Peyer's patch (tissue), 4 donors: ENCODE results near the gene SIGLEC1. TPM values are rescaled to one million over a fixed set of nuclear protein-coding genes. Genes with fewer than 3 reads are reported as not detected.

Source experiments
- DNase-seq, 3 donors: peaks; one replicate each; pipeline ENCODE4 v3.0.0-alpha.2; 2017 to 2019
- H3K27ac ChIP-seq, 4 donors: fragments of 200-600 bp; sonication (generic); one replicate each; pipeline ENCODE4 v1.5.1; 2016 to 2019
- H3K27me3 ChIP-seq, 2 donors: fragments of 200-600 bp; sonication (generic); one replicate each; pipeline ENCODE4 v1.5.1; 2019
- H3K36me3 ChIP-seq, 3 donors: fragments of 200-600 bp; sonication (generic); one replicate each; pipeline ENCODE4 v1.5.1; 2016 to 2019
- H3K4me1 ChIP-seq, 4 donors: fragments of 200-600 bp; sonication (generic); one replicate each; pipeline ENCODE4 v1.5.1; 2016 to 2019
- H3K4me3 ChIP-seq, 4 donors: fragments of 200-600 bp; sonication (generic); 1 replicate in 3 of 4; 2 replicates in 1 of 4; pipeline ENCODE4 v1.5.1; 2016 to 2019; ENCODE audit warnings: mild to moderate bottlenecking in 1 of 4
- H3K9me3 ChIP-seq, 4 donors: fragments of 200-600 bp; sonication (generic); one replicate each; pipeline ENCODE4 v1.5.1; 2016 to 2019; ENCODE audit warnings: mild to moderate bottlenecking in 1 of 4
- POLR2A ChIP-seq, 2 donors: fragments of 450-650 bp; IDR thresholded peaks; one replicate each; pipeline ENCODE4 v1.5.1; 2017; ENCODE audit warnings: antibody characterized with exemption in 2 of 2, mild to moderate bottlenecking in 2 of 2, moderate library complexity in 2 of 2
- total RNA-seq, 4 donors: library from RNA; depleted of rRNA; stranded (reverse); fragments of >200 nt; gene quantifications; one replicate each; pipeline ENCODE4 v1.1.0, GENCODE V29; 2016
- TF ChIP-seq, protein P1 (sequence below), 6 experiments: fragments of 450-650 bp in 4 of 6; fragments of 200-600 bp in 2 of 6; sonication (generic) in 1 of 6; IDR thresholded peaks; one replicate each; pipeline ENCODE4 v1.5.1; 2017 to 2019; ENCODE audit warnings: antibody characterized with exemption in 6 of 6, mild to moderate bottlenecking in 3 of 6, moderate library complexity in 1 of 6

Gene SIGLEC1
- 10 to 100 TPM in 2 of 4 donors, 1 to 10 TPM in 2; 2.3 to 10.7 (median 7.8) TPM for total RNA-seq

DNA sequence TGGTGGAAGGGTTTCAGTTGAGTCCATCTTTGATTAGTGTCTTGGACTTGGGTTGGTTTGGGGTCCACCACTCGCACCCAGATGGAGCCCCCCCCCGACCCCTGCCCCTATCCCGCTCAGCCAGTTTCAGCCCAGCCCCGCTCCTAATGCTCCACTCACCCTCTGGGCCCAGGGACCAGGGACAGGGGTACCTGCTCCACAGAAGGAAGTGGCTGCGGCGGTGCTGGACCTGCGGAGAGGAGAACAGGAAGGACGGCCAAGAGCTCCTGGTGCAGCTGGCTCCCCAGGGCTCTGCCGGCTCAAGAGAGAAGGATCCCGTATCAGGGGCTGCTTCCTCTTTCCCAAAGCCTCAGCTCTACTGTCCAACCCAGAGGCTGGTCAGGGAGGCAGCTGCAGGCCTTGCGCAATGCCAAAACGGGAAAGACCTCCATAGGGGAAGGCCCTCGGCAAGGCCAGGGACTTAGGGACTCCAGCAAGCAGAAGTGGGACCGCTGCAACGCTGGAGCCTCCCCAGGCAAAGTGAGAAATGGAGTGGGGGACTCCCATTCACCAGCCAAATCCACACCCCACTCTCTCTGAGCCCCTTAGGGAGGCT is at the start of gene SIGLEC1:
Gene SIGLEC1, minus strand, starts transcription at position 322 of the 595 bp plus-strand sequence. CDS start 5,472 bp downstream, outside the sequence.
- no peak within 1 kb of the TSS for H3K27ac ChIP-seq
- DNase-seq = peak in 1 of 3 donors; percentile 70
- no peak for TF ChIP-seq POLR2A (IDR thresholded peaks at IDR 0.05)
- TF ChIP-seq, protein P1, sequence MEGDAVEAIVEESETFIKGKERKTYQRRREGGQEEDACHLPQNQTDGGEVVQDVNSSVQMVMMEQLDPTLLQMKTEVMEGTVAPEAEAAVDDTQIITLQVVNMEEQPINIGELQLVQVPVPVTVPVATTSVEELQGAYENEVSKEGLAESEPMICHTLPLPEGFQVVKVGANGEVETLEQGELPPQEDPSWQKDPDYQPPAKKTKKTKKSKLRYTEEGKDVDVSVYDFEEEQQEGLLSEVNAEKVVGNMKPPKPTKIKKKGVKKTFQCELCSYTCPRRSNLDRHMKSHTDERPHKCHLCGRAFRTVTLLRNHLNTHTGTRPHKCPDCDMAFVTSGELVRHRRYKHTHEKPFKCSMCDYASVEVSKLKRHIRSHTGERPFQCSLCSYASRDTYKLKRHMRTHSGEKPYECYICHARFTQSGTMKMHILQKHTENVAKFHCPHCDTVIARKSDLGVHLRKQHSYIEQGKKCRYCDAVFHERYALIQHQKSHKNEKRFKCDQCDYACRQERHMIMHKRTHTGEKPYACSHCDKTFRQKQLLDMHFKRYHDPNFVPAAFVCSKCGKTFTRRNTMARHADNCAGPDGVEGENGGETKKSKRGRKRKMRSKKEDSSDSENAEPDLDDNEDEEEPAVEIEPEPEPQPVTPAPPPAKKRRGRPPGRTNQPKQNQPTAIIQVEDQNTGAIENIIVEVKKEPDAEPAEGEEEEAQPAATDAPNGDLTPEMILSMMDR (IDR thresholded peaks at IDR 0.05) = no peak
- peak within 1 kb of the TSS in 1 of 4 donors; percentile 11 for H3K4me3 ChIP-seq
- H3K4me1 ChIP-seq = no peaks in the 10 kb centered on the region
- H3K9me3 ChIP-seq = no peaks in the 10 kb centered on the region
- H3K27me3 ChIP-seq = no peaks in the 10 kb centered on the region
- no peaks in the 10 kb centered on the region for H3K36me3 ChIP-seq

DNA sequence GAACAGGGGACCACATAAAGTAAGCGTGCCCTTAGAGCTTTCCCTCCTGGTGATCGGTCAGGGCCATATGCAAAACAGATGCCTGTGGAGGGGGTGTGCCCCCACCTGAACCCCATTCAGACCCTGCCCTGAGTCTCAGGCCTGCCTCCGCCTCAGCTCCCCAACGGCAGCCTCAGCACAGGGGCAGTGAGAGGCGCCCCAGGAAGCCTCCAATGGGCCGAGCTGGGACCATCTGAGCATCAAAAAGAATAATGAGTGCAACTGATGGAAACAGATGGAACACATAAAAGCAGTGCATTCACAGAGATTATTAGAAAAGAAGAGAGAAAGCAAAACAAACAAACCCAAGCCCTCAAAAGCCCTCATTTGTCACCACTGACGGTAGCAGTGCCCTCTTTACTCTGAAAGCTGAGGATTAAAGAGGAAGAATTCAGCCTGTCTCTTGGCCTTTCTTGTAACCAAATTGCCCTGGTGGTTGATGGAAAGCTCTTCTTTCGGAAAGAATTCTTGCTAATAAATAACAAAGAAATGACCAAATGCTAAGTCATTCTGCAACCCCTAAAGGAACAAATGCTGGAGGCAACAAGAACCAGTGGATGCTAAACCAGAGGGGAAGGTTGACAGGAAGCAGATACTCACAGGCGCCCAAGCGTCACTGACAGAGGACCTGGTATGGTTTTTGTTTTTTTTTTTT is 48.4 kb upstream of the SIGLEC1 start:
- Histone ChIP-seq H3K9me3 (no peaks in the 10 kb centered on the region), H3K36me3 (peaks cover 0 to 5% (median 0%) of the 10 kb centered on the region in 3 donors), H3K4me1 (peaks cover 0 to 11% (median 0%) of the 10 kb centered on the region in 4 donors), H3K27ac (no peak overlapping the region), H3K4me3 (no peak overlapping the region), H3K27me3 (no peaks in the 10 kb centered on the region)
- TF ChIP-seq, protein P1 (IDR thresholded peaks at IDR 0.05) = no peak
- TF ChIP-seq POLR2A (IDR thresholded peaks at IDR 0.05) = no peak
- DNase-seq = no peak

DNA sequence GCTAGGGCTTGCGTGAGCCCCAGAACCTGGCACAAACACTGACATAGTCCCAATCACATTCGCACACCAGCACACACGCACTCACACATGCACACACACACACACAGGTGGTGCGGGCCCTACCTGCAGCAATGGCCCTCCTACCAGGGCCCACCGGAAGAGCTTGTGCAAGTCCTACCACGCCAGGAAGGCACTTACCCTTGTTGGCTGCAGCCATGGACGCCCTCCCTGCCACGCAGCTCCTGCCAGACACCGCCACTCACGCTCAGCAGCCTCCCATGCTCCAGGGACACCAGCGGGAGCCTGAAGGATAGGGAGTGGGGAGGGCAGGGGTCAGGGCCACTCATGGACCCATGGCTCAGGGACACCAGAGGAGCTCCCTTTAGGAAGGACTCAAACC is 47.5 kb upstream of the SIGLEC1 start:
- Histone ChIP-seq H3K9me3 (no peaks in the 10 kb centered on the region), H3K4me1 (peaks cover 0 to 8% (median 0%) of the 10 kb centered on the region in 4 donors), H3K27me3 (no peaks in the 10 kb centered on the region), H3K4me3 (no peak overlapping the region), H3K27ac (no peak overlapping the region), H3K36me3 (peaks cover 0 to 5% (median 0%) of the 10 kb centered on the region in 3 donors)
- DNase-seq = no peak
- no peak for TF ChIP-seq POLR2A (IDR thresholded peaks at IDR 0.05)
- TF ChIP-seq, protein P1 (IDR thresholded peaks at IDR 0.05) = no peak

- TF ChIP-seq, protein P1 (IDR thresholded peaks at IDR 0.05) = no peak
- TF ChIP-seq POLR2A (IDR thresholded peaks at IDR 0.05) = no peak
- Histone ChIP-seq H3K4me1 (peaks cover 0 to 8% (median 0%) of the 10 kb centered on the region in 4 donors), H3K4me3 (no peak overlapping the region), H3K27me3 (no peaks in the 10 kb centered on the region), H3K9me3 (no peaks in the 10 kb centered on the region), H3K27ac (no peak overlapping the region), H3K36me3 (peaks cover 0 to 5% (median 0%) of the 10 kb centered on the region in 3 donors)
- no peak for DNase-seq
These were observed 47.0 kb upstream of the SIGLEC1 start for GRCh38 chr20:3759316-3759823.

GRCh38 chr20:3758566-3758965 is 46.2 kb upstream of the SIGLEC1 start:
- H3K9me3 ChIP-seq = no peaks in the 10 kb centered on the region
- no peak overlapping the region for H3K4me3 ChIP-seq
- H3K4me1 ChIP-seq = peaks cover 0 to under 1% (median 0%) of the 10 kb centered on the region in 4 donors
- no peaks in the 10 kb centered on the region for H3K27me3 ChIP-seq
- peaks cover 0 to 5% (median 0%) of the 10 kb centered on the region in 3 donors for H3K36me3 ChIP-seq
- no peak overlapping the region for H3K27ac ChIP-seq
- TF ChIP-seq, protein P1 (IDR thresholded peaks at IDR 0.05) = no peak
- no peak for TF ChIP-seq POLR2A (IDR thresholded peaks at IDR 0.05)
- no peak for DNase-seq
